ENCODE data around the gene OR10H1.
"Not testable (repeated sequence)": the region's sequence is repeated elsewhere in the genome, so short reads cannot be mapped to it uniquely, and the experiment has no call there.

Gene OR10H1

DNA sequence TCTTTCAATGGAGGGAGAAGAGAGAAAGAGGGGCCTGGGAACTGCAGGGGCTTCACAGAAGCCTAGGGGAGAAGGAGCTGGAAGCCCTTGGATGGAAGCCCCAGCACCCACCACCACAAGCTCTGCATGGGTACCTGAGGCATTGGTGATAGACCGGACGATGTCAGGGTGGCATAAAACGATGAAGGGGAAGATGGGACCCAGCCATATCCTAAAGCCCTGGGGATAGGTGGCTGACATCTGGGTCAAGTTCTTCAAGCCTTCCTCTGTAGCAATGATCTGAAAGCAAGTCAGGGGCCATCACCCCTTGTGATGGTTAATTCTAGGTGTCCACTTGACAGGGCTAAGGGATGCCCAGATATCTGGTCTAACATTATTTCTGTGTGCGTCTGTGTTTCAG lies 39.2 kb downstream of the OR10H1 start:
- no peak for DNase-seq (ENCODE audit: low read depth in 2 of 3, low spot score in 1 of 3)

DNA sequence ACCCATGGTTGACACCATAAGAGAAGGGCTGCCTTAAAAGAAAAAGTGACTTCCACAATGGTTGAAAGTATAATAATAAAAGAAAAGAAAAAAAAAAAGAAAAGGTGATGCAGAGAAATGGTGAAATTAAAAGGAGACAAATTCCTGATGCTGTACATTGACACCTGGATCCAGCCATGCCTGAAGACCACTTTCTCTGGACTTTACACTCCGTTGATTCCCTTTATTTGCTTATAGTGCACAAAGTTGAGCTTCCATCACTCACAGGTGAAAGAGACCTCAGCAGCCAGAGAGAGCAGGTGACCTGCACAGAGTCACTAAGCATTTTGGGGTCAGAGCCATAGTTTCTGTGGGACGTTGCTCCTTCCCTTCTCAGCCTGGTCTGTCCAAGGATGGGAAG lies 40.2 kb downstream of the OR10H1 start:
- DNase-seq (ENCODE audit: low read depth in 2 of 3, low spot score in 1 of 3): no peak

DNA sequence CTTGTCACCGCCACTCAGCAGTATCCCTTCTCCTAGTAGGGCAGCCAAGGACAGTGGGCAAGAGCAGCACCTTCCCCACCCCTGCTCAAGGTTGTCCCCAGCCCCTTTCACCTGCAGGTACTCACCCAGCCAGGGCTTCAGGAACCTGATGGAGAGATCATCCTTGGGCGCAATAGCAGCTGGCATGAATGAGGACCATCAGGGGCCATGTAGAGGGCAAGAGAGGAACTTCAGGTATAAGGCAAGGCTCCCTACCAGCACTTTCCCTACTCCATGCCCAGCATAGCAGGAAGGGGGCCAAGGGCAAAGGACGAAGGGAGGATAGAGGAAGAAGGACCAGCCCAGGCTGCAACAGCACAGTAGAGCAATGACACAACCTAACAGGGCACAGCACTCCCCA lies 41.3 kb downstream of the OR10H1 start:
- DNase-seq (ENCODE audit: low read depth in 2 of 3, low spot score in 1 of 3): not testable (repeated sequence)

DNA sequence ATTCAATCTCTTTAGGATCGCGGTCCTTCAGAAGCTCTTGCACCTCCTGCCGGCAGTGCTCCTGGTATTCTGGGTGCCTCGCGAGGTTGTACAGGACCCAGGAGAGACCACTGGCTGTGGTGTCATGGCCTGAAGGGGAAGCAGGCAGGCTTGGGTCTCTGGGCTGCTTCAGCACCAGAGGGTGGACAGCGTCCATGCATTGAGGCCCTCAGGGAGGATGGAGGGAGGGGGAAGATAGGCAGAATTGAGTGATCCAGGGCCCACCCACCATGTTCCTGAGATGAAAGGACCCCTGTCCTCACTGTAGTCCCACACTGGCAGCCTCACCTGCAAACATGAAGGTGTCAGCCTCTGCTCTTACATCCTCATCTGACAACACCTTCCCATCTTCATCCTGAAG lies 45.9 kb downstream of the OR10H1 start:
- DNase-seq (ENCODE audit: low read depth in 2 of 3, low spot score in 1 of 3): no peak

DNA sequence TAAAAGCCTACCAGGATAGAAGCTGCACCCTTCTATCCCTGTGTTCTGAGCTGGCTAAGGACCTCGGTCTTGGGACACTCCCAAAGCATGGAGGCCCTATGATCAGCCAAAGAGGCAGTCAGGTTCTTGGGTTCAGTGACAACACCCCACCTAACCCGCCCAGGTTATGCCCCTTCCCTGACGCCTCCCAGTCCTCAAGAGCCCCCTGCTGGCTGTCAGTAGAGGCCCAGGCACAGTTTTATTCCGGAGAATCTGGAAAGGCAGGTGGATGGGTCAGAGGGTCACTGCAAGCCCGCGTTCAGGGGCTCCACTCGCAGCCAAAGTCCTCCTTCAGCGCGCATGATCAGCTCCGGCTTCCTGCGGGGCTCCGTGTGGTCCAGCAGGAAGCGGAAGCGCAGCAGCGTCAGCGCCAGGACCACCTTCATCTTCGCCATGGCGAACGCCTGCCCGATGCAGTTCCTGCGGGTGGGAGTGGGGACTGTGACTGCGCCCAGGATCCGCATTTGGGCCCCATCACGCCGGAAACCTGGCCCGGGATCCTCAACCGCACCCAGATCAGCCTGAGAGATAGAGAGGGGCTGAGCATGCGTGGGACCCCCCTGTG lies 55.4 kb downstream of the OR10H1 start:
- DNase-seq (ENCODE audit: low read depth in 2 of 3, low spot score in 1 of 3): no peak

DNA sequence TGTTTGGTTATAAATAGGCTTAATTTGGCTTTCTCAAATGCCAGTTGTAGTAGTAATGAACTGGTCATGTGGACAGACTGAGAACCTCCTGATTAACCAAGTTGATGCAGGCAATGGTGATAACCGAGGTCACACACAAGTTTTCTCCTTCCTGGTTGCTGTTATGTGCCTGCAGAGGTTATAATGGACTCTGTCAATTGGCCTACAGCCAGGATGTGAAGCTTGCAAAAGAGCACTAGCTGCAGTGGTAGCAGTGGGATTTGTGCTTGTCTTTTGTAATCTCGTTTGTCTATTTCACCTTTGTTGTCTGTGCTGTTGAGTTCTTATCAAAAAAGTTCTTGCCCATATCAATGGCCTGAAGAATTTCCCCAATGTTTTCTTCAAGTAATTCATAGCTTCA lies 57.1 kb downstream of the OR10H1 start:
- no peak for DNase-seq (ENCODE audit: low read depth in 2 of 3, low spot score in 1 of 3)
